B cell (primary cell): ENCODE data around the gene KDM3B.

ENCODE experiments used
- CTCF ChIP-seq: fragments of 200-600 bp; IDR thresholded peaks from one replicate; pipeline ENCODE4 v1.8.0; 2022; ENCODE audit warnings: antibody characterized with exemption, mild to moderate bottlenecking
- EZH2 ChIP-seq: IDR thresholded peaks from 2 replicates; pipeline ENCODE4 v1.6.1; 2012; ENCODE audit warnings: borderline replicate concordance, low read depth, mild to moderate bottlenecking, moderate library complexity, low read length; ENCODE audit not compliant: insufficient read depth, poor library complexity, severe bottlenecking

GRCh38 chr5:138371454-138371853 lies 19.0 kb downstream of the KDM3B start:
- TF ChIP-seq CTCF (no peak), EZH2 (no peak)
